Right lung (tissue), 5 donors: ENCODE data around the gene TMEM95. TPM values are rescaled to one million over a fixed set of nuclear protein-coding genes. Genes with fewer than 3 reads are reported as not detected.
"Not testable (repeated sequence)": the region's sequence is repeated elsewhere in the genome, so short reads cannot be mapped to it uniquely, and the experiment has no call there.

Experiments used
- DNase-seq, 2 donors: peaks; one replicate each; pipeline ENCODE4 v3.0.0-alpha.2; 2013
- polyA plus RNA-seq, 5 donors: library from polyadenylated mRNA; unstranded; fragments of 120-200 nt; gene quantifications; one replicate each; pipeline versions ENCODE4 v1.2.1 to v1.2.3, GENCODE V29; 2013; ENCODE audit warnings: inconsistent platforms in 1 of 5, low replicate concordance in 1 of 5; ENCODE audit not compliant: insufficient read length in 5 of 5, insufficient read depth in 1 of 5

TMEM95 gene
- polyA plus RNA-seq, 5 donors = not detected

GRCh38 chr17:7346761-7347614 lies 8.0 kb upstream of the TMEM95 start:
- DNase-seq = no peak

DNA sequence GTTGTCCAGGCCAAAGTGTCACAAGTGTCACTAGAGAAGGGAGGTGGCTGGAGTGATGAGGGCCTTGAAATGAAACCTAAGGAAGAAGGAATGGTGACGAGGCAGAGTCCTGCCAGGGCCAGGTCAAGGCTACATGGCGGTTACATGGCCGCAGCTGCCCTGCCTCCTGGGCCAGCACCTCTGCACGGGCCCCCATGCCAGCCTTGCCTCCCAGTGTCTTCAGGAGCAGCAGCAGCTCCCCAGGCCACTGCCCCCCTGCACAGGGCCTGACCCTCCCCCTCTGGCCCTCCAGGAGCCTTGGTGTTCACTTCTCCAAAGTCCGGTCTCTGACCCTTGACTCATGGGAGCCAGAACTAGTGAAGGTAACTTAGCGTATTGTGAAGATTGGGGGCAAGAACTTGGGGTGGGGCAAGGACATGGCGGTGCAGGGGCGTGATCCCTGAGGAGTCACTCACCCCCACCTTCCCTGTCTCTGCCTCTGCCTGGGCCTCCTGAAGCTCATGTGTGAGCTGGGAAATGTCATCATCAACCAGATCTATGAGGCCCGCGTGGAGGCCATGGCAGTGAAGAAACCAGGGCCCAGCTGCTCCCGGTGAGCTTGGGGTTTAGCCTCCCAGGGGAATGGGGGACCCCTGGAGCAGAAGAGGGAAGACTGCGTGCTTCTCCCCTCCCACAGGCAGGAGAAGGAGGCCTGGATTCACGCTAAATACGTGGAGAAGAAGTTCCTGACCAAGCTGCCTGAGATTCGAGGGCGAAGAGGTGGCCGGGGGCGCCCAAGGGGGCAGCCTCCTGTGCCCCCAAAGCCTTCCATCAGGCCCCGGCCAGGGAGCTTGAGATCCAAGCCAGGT lies 7.1 kb upstream of the TMEM95 start:
- no peak for DNase-seq

- DNase-seq = no peak
These were observed 6.3 kb upstream of the TMEM95 start for GRCh38 chr17:7348478-7349242.

- peak; percentile 86 to 90 for DNase-seq
These were observed 3.1 kb upstream of the TMEM95 start, which contains the start of gene KCTD11 for GRCh38 chr17:7351665-7352502. Gene KCTD11, plus strand, starts transcription at chr17:7352162.

DNA sequence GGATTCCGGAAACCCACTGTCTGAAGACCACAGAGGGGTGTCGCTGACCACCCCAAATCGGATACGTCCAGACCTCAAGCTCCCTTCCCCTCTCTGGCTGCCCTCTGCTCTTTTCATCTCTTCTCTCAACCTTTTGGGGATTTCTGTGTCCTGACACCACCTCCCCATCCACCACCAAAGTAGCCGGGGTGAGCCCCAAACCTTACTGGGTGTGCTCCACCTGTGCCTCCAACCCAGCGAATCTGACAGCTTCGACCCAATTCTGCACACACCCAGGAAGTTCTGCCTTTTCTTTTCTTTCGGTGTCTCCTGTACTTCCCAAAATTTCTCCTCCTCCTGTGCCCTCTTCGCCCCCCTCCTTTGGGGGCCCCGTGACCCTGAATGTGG lies 2.5 kb upstream of the TMEM95 start:
- no peak for DNase-seq

DNA sequence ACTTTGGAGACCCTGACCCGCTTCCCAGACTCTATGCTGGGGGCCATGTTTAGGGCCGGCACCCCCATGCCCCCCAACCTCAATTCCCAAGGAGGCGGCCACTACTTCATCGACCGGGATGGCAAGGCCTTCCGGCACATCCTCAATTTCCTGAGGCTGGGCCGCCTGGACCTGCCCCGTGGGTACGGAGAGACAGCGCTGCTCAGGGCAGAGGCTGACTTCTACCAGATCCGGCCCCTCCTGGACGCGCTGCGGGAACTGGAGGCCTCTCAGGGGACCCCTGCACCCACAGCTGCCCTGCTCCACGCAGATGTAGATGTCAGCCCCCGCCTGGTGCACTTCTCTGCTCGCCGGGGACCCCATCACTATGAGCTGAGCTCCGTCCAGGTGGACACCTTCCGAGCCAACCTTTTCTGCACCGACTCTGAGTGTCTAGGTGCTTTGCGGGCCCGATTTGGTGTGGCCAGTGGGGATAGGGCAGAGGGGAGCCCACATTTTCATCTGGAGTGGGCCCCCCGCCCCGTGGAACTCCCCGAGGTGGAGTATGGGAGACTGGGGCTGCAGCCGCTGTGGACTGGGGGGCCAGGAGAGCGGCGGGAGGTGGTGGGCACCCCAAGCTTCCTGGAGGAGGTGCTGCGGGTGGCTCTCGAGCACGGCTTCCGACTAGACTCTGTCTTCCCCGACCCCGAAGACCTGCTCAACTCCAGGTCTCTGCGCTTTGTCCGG lies 1.9 kb upstream of the TMEM95 start:
- DNase-seq = no peak

DNA sequence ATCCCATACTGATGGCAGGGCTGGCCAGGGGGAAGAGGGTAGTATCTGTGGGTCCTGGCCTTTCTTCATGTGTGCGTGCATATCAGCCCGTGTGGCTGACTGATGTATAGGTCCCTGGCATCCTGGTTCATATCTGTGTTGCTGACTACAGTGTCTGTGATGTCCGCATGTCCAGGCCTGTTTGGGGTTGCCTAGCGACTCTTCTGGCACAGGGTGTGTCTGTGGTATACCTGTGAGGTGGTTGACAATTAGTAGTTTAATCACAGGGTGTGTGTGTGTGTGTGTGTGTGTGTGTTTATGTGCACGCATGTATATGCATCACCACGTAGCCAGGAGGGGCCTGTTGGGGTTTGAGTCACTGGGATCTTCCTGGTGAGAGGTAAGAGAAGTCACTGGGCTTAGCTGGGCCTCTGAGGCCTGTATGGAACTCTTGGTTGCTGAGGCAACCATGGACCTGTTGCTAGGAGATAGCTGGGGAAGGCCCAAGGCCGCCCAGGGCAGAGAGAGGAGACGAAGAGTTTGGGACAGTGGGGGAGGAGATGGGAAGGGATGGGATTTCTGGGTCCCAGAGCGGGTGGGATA lies 603 bp upstream of the TMEM95 start:
- DNase-seq = no peak

GRCh38 chr17:7355573-7355972 lies 617 bp downstream of the TMEM95 start:
- no peak for DNase-seq

GRCh38 chr17:7356072-7356549 lies 1.2 kb downstream of the TMEM95 start:
- DNase-seq = peak; percentile 44 to 59

- no peak for DNase-seq
These were observed 1.8 kb downstream of the TMEM95 start for GRCh38 chr17:7356756-7357155.

- DNase-seq = no peak
These were observed 2.4 kb downstream of the TMEM95 start for GRCh38 chr17:7357381-7357780.

DNA sequence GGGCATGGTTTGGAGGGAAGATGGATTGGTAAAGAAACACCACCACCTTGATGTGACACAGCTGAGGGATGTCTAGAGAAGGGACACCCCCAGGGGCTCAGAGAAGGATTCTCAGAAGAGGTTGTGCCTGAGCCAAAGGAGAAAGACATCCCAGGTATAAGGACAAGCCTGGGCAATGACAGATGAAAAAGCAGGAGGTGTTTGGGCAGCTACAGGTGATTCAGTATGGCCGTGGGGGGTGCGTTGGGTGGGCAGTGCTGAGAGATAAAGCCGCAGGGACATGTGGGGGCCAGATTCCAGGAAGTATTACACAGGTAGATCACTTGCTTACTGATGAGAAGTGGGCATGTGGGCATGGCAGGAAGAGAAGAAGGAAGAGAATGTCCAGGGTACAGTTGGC lies 7.0 kb downstream of the TMEM95 start:
- no peak for DNase-seq

DNA sequence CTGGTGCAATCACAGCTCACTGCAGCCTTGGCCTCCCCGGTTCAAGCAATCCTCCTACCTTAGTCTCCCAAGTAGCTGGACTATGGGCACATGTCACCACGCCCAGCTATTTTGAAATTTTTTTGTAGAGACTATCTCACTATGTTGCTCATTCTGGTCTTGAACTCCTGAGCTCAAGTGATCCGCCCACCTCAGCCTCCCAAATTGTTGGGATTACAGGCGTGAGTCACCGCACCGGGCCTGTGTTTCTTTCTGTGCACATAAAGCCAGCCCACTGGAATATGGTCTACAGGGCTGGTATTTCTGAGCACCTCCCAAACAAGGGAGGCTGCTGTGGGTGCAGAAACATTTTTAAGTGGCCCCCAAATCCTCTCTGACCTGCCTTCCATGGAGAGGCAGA lies 8.4 kb downstream of the TMEM95 start:
- DNase-seq = no peak

- DNase-seq = not testable (repeated sequence)
These were observed 11.0 kb downstream of the TMEM95 start for GRCh38 chr17:7365963-7366362.

GRCh38 chr17:7367083-7367482 lies 12.1 kb downstream of the TMEM95 start:
- DNase-seq = no peak

GRCh38 chr17:7367918-7368598 lies 13.1 kb downstream of the TMEM95 start:
- DNase-seq = no peak

DNA sequence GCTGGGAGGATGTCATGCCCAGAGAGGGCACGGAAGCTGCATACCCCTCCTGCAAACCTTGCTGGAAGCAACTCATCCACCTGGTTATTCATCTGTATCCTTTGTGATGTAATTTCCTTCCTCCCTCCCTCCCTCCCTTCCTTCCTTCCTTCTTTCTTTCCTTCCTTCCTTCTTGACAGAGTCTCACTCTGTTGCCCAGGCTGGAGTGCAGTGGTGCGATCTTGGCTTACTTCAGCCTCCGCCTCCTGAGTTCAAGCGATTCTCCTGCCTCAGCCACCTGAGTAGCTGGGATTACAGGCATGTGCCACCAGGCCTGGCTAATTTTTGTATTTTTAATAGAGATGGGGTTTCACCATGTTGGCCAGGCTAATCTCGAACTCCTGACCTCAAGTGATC lies 13.6 kb downstream of the TMEM95 start:
- not testable (repeated sequence) for DNase-seq

GRCh38 chr17:7369825-7370224 lies 14.9 kb downstream of the TMEM95 start:
- DNase-seq = no peak

DNA sequence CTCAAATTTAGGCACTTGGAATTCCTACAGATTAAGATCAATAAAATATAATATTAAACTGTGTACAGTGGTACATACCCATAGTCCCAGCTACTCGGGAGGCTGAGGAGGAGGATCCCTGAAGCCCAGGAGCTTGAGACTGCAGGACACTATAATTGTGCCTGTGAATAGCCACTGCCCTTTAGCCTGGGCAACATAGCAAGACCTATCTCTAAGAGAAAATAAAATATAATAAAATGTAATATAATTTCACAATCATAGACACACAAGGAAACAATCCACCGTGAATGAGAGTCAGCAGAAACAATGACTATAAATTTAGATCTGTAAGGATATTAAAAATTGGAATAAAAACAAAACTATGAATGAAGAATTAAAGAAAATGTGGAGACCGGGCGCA lies 15.9 kb downstream of the TMEM95 start:
- no peak for DNase-seq
